HG03095 (cell line): Measurements from ENCODE around the gene CDK17.
A peak's percentile ranks its signal among the peaks of the same experiment; 100 is the strongest.
"Not testable (repeated sequence)": the region's sequence is repeated elsewhere in the genome, so short reads cannot be mapped to it uniquely, and the experiment has no call there.

ENCODE experiments used
- ATAC-seq: cut with Tn5 transposase; IDR thresholded peaks from one replicate; pipeline ENCODE4 v1.9.1; 2021; ENCODE audit warnings: moderate library complexity; ENCODE audit not compliant: unreplicated experiment

CDK17 gene

DNA sequence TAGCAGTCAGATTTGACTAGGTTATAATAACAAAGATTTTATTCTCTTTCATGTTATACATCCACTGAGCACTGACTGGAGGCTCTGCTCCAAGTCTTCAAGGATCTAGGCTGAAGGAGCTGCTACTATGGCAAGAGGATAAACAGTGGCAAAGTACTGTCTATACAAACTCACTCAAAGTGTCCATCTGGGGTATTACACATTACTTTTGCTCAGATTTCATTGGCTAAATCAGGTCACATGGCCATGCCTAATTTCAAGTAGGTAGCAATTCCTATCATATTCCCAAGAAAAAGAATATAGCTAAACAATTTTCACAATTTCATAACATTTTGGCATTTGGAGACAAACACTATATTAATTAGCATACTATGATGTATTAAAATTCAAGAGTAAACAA, 40.9 kb downstream of the CDK17 start:
- no peak for ATAC-seq

- no peak for ATAC-seq
Observed at GRCh38 chr12:96356831-96357230, 43.4 kb downstream of the CDK17 start.

- no peak for ATAC-seq
Observed at GRCh38 chr12:96354844-96355534, 45.2 kb downstream of the CDK17 start.

DNA sequence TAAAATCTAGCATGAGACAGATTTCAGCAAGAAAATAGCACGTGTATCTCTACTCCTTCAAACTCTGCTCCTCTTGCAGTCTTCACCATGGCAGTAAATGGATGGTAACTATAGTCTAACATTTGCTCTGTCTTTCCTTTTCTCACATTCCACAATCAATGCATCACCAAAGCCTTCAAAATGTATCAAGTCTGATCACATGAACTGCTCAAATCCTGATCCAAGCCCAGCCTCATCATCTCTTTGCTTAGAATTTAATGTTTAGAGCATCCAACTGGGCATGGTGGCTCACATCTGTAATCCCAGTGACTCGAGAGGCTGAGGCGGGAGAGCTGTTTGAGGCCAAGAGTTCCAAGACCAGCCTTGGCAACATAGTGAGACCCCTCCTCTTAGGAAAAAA, 45.9 kb downstream of the CDK17 start:
- no peak for ATAC-seq

DNA sequence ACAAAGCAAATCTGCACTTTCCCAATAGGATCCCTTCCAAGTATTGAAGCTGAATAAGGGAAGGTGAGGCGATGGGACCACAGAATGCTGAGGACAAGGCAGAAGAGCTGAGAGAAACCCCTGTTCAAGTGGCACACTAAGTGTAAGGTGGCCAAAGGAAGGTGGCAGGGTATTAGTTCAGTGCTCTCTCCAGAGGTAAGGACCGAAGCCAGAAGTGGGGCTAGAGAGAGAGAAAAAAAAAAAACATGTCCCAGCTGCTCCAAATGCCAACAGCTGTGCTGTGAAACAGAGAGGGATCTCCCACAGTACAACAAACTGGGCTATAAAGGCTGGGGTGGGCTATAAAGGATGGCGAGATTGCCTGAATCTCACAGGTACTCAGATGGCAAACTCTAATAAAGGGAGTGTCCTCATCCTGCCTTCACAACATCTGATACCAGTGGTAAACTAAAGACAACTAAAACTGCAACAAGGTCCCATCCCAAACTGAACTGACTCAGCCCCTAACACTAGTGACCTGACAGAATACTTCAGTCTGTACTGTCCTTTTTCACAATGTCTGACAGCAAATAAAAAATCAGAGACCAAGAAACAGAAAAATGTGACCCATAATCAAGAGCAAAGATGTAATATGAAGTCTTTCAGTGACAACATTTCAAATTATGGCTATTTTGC, 47.9 kb downstream of the CDK17 start:
- no peak for ATAC-seq

GRCh38 chr12:96350982-96351381, 49.3 kb downstream of the CDK17 start:
- ATAC-seq = no peak

GRCh38 chr12:96347130-96347699, 53.0 kb downstream of the CDK17 start:
- no peak for ATAC-seq

GRCh38 chr12:96346716-96347115, 53.5 kb downstream of the CDK17 start:
- not testable (repeated sequence) for ATAC-seq

DNA sequence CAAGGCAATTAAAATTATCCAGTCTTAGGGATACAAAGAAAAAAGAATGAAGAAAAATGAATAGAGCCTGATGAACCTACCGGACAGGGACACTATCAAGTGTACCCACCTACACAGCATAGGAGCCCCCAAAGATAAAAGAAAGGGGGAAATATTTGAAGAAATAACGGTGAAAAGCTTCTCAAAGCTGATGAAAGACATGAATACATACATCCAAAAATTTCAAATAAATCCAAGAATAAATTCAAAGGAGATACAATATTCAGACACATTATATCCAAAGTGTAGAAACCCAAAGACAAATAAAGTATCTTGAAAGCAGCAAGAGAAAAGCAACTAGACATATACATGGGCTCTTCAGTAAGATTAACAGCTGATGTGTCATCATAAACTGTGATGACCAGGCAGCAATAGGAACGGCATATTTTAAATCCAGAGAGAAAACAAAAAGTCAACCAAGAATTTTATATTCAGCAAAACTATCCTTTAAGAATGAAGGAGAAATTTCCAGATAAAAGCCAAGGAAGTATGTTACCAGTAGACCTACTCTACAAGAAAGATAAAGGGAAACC, 56.0 kb downstream of the CDK17 start:
- no peak for ATAC-seq

DNA sequence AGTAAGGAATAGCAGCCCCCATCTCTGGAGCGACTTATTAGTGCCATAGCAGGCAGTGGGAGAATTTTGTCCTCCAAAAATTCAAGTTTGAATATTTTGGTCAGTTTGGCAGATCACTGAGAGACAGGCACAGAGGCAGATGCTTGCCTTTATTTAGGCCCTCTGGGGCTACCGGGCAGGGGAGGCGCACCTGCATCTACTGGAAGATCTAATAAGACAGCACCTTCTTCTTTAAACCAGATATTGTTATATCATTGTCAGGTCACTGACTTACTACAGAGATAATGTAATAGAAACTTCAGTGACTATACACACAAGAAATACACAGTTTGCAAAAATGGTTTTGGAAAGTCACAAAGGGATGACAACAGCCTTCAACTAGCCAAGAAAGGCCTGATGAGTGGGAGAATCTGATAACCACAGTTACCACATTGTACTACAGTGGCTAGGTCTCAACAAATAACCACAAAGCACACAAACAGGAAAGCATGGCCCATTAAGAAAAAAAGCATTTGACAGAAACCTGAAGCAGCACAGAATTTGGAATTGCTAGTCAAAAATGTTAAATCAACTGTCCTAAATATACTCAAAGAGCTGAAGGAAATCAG, 56.8 kb downstream of the CDK17 start:
- ATAC-seq = peak; percentile 77

DNA sequence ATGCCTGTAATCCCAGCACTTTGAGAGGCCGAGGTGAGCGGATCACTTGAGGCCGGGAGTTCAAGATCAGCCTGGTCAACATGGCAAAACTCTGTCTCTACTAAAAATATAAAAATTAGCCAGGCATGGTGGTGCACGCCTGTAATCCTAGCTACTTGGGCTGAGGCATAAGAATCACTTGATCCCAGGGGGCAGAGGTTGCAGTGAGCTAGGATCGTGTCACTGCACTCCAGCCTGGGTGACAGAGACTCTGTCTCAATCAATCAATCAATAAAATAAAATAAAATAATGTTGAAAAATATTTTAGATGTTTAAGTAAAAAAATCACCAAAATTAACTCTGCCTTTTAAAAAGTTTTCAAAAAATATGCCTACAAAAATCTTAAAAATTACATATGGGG, 60.6 kb downstream of the CDK17 start:
- not testable (repeated sequence) for ATAC-seq

- ATAC-seq = no peak
Observed at GRCh38 chr12:96338852-96339471, 61.3 kb downstream of the CDK17 start.

- ATAC-seq = no peak
Observed at GRCh38 chr12:96337953-96338352, 62.3 kb downstream of the CDK17 start.

DNA sequence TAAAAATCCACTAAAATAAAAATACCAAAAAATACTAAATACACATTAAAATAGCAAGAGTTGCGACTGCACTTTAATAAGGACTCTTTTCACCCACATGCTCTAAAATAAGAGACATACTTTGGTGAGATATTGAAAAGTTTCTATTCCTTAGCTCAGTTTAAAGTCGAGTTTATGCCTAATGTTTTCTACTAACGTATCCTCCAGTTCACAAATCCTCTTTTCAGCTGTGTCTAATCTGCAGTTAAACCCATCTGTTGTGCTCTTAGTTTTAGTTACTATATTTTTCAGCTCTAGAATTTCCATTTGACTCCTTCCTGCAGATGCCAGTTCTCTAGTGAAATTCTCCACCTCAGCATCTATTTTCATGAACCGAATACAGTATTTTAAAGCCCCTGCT, 63.8 kb downstream of the CDK17 start:
- no peak for ATAC-seq

- ATAC-seq = peak; percentile 74
Observed at GRCh38 chr12:96335270-96335669, 65.0 kb downstream of the CDK17 start.

GRCh38 chr12:96334502-96334901, 65.7 kb downstream of the CDK17 start:
- no peak for ATAC-seq

DNA sequence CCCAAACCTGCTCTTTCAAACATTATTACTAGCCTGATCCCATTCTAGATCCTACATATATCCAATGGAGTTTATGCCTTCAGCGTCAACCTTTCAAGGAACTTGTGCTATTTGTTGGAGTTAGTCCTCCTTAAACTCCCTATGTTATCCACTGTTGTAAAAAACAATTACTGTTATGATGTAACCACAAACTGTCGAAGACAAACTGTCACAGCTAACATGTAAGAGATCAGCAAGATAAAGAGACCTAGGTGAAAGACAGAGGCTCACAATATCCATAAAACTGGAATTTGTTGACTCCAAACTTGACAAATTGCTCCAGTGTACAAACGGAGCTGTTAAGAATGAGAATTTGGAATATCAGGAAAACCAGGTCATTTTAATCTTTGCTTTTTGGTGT, 70.7 kb downstream of the CDK17 start:
- no peak for ATAC-seq

GRCh38 chr12:96329018-96329417, 71.2 kb downstream of the CDK17 start:
- ATAC-seq = no peak

DNA sequence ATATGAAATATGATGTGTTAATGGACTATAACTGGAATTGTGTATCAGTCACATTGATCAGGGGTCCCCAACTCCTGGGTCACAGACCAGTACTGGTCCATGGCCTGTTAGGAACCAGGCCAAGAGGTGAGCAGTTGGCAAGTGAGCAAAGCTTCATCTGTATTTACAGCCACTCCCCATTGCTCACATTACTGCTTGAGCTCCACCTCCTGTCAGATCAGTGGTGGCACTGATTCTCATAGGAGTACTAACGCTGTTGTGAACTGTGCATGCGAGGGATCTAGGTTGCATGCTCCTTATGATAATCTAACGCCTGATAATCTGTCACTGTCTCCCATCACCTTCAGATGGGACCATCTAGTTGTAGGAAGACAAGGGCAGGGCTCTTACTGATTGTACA, 72.3 kb downstream of the CDK17 start:
- ATAC-seq = no peak

DNA sequence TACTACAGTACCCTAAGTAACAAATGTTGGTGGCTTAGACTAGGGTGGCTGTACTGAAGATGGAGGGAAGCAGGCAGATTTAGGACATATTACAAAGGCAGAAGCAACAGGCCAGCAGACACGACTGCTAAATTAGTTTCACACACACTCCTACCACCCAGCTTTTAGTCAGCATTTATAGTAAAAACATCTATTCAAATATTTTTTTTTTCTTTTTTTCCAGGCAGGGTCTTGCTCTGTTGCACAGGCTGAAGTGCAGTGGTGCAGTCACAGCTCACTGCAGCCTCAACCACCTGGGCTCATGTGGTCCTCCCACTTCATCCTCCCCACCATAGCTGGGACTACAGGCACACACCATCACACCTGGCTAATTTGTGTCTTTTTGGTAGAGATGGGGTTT, 72.9 kb downstream of the CDK17 start:
- peak; percentile 83 for ATAC-seq

DNA sequence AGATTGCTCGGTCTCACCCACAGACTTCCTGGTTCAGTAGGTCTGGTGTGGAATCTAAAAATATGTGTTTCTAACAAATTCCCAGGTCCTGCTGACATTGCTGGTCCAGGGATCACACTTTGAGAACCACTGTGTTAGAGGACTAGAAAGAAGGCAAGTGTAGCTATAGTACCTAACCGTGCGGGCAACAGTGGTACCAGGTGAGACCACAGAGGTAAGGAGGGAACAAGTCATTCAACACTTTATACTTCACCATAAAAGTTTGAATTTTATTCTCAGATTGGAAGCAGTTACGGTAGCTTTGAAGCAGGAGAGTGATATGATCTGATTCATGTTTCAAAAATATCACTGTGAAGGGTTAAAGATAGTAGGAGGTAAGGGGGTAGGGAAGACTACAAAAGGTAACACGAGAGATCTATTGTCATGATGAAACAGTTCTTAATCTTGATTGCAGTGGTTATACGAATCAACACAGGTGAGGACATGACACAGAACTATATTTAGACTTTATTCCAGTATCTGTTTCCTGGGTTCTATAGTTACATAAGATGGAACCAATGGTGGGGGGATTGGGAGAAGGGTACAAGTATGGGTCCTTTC, 73.5 kb downstream of the CDK17 start:
- no peak for ATAC-seq
